GM20000 (cell line): ENCODE results near the gene AQP5.

Source experiments
- DNase-seq: peaks from one replicate; pipeline ENCODE4 v3.0.0; 2012; ENCODE audit warnings: low spot score
- CTCF ChIP-seq: IDR thresholded peaks from 2 replicates; pipeline ENCODE4 v1.5.1; 2012; ENCODE audit warnings: mild to moderate bottlenecking, control low read depth; ENCODE audit errors: extremely low read depth, missing control alignments

The AQP5 gene

GRCh38 chr12:49975318-49975761 lies 13.7 kb downstream of the AQP5 start:
- DNase-seq, result no peak
- TF ChIP-seq CTCF, result no peak

GRCh38 chr12:49976557-49976956 lies 14.9 kb downstream of the AQP5 start:
- TF ChIP-seq CTCF, result no peak
- DNase-seq, result no peak

- TF ChIP-seq CTCF, result no peak
- no peak for DNase-seq
Observed at GRCh38 chr12:49978125-49978524, 16.5 kb downstream of the AQP5 start.

- DNase-seq, result no peak
Observed at GRCh38 chr12:49979016-49979586, 17.4 kb downstream of the AQP5 start.

GRCh38 chr12:49979791-49980190 lies 18.1 kb downstream of the AQP5 start:
- no peak for DNase-seq
- no peak for TF ChIP-seq CTCF

More at GRCh38 chr12:49979016-49979586, 17.4 kb downstream of the AQP5 start:
- TF ChIP-seq CTCF, result no peak

- no peak for DNase-seq
- TF ChIP-seq CTCF, result no peak
Observed at GRCh38 chr12:49980501-49981349, 19.1 kb downstream of the AQP5 start.
